GM23248 (cell line): ENCODE measurements around the gene WDR13.

Source experiments
- EZH2 ChIP-seq: fragments of 200-600 bp; sonication (generic); IDR thresholded peaks from 2 replicates; pipeline ENCODE4 v1.6.1; 2018; ENCODE audit warnings: antibody characterized with exemption, mild to moderate bottlenecking; ENCODE audit not compliant: insufficient read depth, poor library complexity, severe bottlenecking
- EZH2phosphoT487 ChIP-seq: fragments of 200-600 bp; sonication (generic); IDR thresholded peaks from 2 replicates; pipeline ENCODE4 v1.6.1; 2018; ENCODE audit warnings: antibody characterized with exemption, moderate library complexity, mild to moderate bottlenecking, low read depth; ENCODE audit not compliant: insufficient read depth

GRCh38 chrX:48636301-48636700, 39.0 kb downstream of the WDR13 start:
- TF ChIP-seq EZH2: no peak
- no peak for TF ChIP-seq EZH2phosphoT487
